ENCODE measurements around the gene ULBP2.
"Not testable (repeated sequence)": the region's sequence is repeated elsewhere in the genome, so short reads cannot be mapped to it uniquely, and the experiment has no call there.

ULBP2 gene

DNA sequence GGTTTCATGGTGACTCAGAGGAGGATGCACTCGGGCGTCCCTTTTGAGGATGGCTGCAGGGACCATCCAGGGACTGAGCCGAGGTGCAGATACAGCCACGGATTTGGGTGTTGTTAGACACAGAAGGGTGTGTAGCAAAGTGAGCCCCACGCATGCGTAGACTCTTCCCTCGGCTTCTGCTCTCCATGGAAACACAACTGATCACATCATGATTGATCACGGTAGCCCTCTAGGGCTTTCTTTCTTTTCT is 21.3 kb downstream of the ULBP2 start:
- H3K27ac ChIP-seq: peak overlapping the region; percentile 48
- TF ChIP-seq ZFX (IDR thresholded peaks at IDR 0.05): no peak
- TF ChIP-seq, protein P1, sequence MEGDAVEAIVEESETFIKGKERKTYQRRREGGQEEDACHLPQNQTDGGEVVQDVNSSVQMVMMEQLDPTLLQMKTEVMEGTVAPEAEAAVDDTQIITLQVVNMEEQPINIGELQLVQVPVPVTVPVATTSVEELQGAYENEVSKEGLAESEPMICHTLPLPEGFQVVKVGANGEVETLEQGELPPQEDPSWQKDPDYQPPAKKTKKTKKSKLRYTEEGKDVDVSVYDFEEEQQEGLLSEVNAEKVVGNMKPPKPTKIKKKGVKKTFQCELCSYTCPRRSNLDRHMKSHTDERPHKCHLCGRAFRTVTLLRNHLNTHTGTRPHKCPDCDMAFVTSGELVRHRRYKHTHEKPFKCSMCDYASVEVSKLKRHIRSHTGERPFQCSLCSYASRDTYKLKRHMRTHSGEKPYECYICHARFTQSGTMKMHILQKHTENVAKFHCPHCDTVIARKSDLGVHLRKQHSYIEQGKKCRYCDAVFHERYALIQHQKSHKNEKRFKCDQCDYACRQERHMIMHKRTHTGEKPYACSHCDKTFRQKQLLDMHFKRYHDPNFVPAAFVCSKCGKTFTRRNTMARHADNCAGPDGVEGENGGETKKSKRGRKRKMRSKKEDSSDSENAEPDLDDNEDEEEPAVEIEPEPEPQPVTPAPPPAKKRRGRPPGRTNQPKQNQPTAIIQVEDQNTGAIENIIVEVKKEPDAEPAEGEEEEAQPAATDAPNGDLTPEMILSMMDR (conservative IDR thresholded peaks at IDR 0.05): no peak

DNA sequence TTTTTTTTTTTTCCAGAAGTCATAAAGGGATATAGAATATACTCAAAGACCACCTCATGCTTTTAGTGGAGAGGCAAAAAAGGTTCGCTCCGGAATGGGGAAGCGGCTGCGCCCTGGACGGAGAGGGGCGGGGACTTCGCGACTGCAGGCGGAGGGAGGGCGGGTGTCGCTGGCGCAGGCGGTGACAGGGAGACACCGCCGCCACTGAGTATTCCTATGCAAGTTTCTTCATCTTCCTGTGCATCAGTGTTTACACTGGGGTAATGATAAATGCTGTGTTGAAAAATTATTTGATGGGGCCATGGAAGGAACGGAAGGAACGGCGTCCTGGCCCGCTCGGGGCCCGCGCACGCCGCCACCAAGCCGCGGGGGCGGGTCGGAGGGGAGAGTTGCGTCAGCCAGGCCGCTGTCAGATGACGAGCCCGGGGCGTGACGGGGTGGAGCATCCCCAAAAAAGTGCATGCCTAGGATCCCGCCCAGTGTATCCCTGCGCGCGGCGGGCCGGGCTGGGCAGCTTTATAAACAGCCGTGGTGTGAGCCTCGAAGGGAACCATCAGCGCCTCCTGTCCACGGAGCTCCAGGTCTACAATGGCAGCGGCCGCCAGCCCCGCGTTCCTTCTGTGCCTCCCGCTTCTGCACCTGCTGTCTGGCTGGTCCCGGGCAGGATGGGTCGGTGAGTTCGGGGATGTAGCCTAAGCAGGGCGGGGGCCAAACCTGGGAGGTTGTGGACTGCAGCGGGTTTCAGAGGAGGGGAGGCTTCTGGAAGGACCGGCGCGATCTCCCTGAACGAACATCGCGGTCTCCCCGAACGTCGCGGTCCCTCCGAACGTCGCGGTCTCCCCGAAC is 21.9 kb downstream of the ULBP2 start, which contains the start of gene ULBP1:
Gene ULBP1, plus strand, starts transcription at position 482 of the 846 bp plus-strand sequence. Its CDS starts 107 bp downstream, at position 589.
- TF ChIP-seq ZFX (IDR thresholded peaks at IDR 0.05): no peak
- TF ChIP-seq, protein P1 (conservative IDR thresholded peaks at IDR 0.05): no peak
- peak within 1 kb of the TSS; percentile 48 for H3K27ac ChIP-seq

DNA sequence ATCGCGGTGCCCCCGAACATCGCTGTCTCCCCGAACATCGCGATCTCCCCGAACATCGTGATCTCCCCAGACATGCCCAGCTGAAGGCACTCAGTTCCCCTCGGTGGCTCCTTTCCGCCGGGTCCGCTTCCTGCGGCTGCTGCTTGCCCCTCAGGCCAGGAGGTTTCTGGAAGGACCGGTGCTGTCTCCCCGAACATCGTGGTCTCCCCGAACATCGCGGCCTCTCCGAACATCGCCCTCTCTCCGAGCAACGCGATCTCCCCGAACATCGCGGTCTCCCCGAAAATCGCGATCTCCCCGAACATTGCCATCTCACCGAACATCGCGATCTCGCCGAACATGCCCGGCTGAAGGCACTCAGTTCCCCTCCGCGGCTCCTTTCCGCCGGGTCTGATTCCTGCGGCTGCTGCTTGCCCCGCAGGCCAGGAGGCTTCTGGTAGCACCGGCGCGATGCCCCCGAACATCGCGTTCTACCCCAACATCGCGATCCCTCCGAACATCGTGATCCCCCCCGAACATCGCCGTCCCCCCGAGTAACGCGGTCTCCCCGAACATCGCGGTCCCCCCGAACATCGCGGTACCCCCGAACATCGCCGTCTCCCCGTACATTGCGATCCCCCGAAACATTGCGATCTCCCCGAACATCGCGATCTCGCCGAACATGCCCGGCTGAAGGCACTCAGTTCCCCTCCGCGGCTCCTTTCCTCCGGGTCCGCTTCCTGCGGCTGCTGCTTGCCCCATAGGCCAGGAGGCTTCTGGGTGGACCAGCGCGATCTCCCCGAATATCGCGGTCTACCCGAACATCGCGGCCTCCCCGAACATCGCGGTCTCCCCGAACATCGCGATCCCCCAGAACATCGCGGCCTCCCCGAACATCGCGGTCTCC is 22.7 kb downstream of the ULBP2 start:
- peak overlapping the region; percentile 48 for H3K27ac ChIP-seq
- TF ChIP-seq ZFX (IDR thresholded peaks at IDR 0.05): no peak
- TF ChIP-seq, protein P1 (conservative IDR thresholded peaks at IDR 0.05): no peak

DNA sequence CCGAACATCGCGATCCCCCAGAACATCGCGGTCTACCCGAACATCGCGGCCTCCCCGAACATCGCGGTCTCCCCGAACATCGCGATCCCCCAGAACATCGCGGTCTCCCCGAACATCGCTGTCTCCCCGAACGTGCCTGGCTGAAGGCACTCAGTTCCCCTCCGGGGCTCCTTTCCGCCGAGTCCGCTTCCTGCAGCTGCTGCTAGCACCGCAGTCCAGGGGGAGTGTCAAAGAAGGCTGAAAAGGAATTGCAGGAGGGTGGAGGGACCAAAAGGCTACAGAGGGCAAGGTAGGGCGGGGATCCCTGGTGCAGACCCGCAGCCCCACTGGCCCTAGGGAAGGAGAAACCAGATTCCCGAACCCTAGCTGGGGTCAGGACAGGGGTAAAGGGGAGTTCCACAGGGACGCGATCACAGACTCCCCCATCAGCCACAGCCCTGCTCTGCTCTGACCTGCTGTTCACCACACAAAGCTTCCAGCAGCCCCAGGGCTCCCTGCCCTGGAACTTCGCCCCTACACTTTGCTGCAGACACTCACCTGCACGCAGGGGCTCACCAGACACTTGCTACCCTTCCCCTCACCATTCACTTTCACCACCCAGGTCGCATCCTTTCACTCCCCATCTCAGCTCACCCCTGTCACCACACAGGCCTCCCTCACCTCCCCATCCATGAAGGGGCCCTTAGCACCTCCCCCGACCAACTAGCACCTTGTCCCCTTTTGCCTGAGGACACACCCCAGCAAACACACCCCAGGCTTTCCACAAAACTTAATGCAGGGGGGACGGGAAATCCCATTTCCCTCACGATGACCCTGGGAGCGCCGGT is 23.6 kb downstream of the ULBP2 start:
- H3K27ac ChIP-seq: no peak overlapping the region
- TF ChIP-seq, protein P1 (conservative IDR thresholded peaks at IDR 0.05): no peak
- no peak for TF ChIP-seq ZFX (IDR thresholded peaks at IDR 0.05)

DNA sequence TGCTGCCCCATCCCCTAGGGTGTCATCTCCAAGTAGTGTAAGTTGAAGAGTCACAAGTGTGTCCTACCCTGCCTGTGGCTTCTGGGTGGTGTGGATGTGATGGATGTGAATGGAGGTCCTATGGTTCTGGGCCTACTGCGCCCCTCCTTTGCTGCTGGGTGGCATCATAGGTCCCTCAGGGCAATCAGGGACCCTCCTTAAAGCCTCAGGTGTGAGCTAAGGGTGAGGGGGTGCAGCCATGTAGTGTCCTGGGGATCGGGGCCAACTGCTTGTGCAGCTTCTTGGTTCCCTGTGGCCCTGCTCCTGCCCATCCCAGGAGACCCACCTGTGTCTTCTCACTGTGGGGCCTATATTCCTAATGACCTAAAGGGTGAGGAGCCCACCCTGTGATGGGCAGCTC is 24.5 kb downstream of the ULBP2 start:
- H3K27ac ChIP-seq: not testable (repeated sequence)

DNA sequence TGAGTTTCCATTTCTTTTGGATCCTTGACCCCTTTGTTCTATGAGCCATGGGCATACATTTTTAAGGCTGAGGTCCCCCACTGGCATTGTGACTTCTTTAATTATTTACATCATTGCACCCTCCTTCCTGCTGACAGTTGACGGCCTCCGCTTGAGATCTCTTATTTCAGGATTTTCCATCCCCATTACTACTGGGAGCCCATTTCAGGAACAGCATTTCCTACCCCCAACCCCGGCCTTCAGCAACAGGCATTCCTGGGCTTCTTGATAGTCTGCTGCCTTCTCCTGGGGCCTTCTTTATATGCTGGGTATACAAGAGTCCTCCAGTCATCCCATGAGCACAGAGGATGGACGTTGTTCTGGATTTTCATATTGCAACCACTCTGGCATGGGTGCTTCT is 25.8 kb downstream of the ULBP2 start:
- no peak for TF ChIP-seq ZFX (IDR thresholded peaks at IDR 0.05)
- TF ChIP-seq, protein P1 (conservative IDR thresholded peaks at IDR 0.05): no peak
- no peak overlapping the region for H3K27ac ChIP-seq

DNA sequence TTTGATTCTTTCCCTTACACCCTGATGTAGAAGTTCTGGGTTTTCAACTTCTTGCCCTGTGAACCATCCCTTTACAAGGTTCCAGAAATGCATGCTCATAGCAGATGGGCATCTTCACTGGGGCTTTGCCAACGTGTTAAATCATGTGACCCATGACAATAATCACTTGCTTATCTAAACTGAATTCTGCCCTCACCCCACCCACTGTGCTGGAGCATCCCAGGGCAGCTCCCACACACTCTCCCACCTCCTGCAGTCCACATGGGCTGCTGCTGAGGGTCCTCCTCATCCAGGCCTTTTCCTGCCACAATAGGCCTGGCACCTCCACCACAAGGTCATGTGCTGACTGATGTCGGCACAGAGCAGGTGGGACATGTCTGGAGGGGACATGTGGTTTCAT is 26.2 kb downstream of the ULBP2 start:
- not testable (repeated sequence) for H3K27ac ChIP-seq

DNA sequence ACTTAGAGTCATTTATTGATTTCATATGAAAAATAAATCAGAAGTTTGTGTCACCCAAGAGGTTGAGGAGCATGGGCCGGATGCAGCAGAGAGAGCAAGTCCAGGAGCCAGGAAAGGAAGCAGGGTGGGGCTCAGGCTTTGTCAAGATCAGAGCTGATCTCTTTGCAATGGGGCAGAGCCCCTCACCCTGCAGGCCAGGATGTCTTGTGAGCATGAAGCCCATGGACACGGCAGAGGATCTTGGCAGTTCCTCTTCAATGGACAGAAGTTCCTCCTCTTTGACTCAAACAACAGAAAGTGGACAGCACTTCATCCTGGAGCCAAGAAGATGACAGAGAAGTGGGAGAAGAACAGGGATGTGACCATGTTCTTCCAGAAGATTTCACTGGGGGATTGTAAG is 27.1 kb downstream of the ULBP2 start:
- not testable (repeated sequence) for H3K27ac ChIP-seq

Data from C4-2B (cell line).